ENCODE data around the gene GMPR2. TPM values are rescaled to one million over a fixed set of nuclear protein-coding genes. Genes with fewer than 3 reads are reported as not detected.

GMPR2 gene
- total and polyA plus RNA-seq, 8 donors, result 13.9 to 204 (median 43.3) TPM

GRCh38 chr14:24261256-24261968 lies 28.7 kb downstream of the GMPR2 start:
- H3K36me3 ChIP-seq, result peaks cover 4 to 48% (median 20%) of the 10 kb centered on the region in 4 donors
- H3K9me3 ChIP-seq, result no peaks in the 10 kb centered on the region
- H3K4me3 ChIP-seq, result no peak overlapping the region
- WGBS, 5 donors, result 87 to 93% (median 89%) methylated on average over 18 to 20 of the region's 20 CpGs
- intact Hi-C loops (cut with DNase I; ENCODE audit: low total_unique reads), result no loop called here
- no peak overlapping the region for H3K27ac ChIP-seq
- TF ChIP-seq CTCF (IDR thresholded peaks at IDR 0.05) (no peak), POLR2AphosphoS5 (IDR thresholded peaks at IDR 0.05) (no peak), EP300 (IDR thresholded peaks at IDR 0.05) (no peak), POLR2A (IDR thresholded peaks at IDR 0.05) (no peak)
- H3K4me1 ChIP-seq, result peaks cover 0 to 12% (median 6%) of the 10 kb centered on the region in 4 donors
- no peak for DNase-seq
- H3K27me3 ChIP-seq, result no peaks in the 10 kb centered on the region

GRCh38 chr14:24261969-24262327 lies 29.2 kb downstream of the GMPR2 start:
- H3K27me3 ChIP-seq, result no peaks in the 10 kb centered on the region
- no peaks in the 10 kb centered on the region for H3K9me3 ChIP-seq
- 89 to 92% (median 91%) methylated on average over 6 to 19 of the region's 19 CpGs for WGBS, 5 donors
- H3K36me3 ChIP-seq, result peaks cover 9 to 53% (median 25%) of the 10 kb centered on the region in 4 donors
- DNase-seq, result no peak
- H3K4me3 ChIP-seq, result no peak overlapping the region
- no peak for TF ChIP-seq POLR2A (IDR thresholded peaks at IDR 0.05)
- TF ChIP-seq EP300 (IDR thresholded peaks at IDR 0.05), result no peak
- no peak for TF ChIP-seq POLR2AphosphoS5 (IDR thresholded peaks at IDR 0.05)
- no peak for TF ChIP-seq CTCF (IDR thresholded peaks at IDR 0.05)
- peaks cover 0 to 12% (median 6%) of the 10 kb centered on the region in 4 donors for H3K4me1 ChIP-seq
- intact Hi-C loops (cut with DNase I; ENCODE audit: low total_unique reads), result no loop called here
- H3K27ac ChIP-seq, result no peak overlapping the region

GRCh38 chr14:24262821-24263733 lies 30.3 kb downstream of the GMPR2 start, which contains the start of gene TGM1:
Gene TGM1, minus strand, starts transcription at chr14:24263177. Its CDS starts 825 bp downstream, at chr14:24262352.
- peaks cover 0 to 12% (median 6%) of the 10 kb centered on the region in 4 donors for H3K4me1 ChIP-seq
- no peak within 1 kb of the TSS for H3K27ac ChIP-seq
- no peaks in the 10 kb centered on the region for H3K27me3 ChIP-seq
- H3K36me3 ChIP-seq, result peaks cover 21 to 63% (median 36%) of the 10 kb centered on the region in 4 donors
- no peak within 1 kb of the TSS for H3K4me3 ChIP-seq
- 71 to 84% (median 82%) methylated on average over 9 to 14 of the region's 14 CpGs for WGBS, 5 donors
- intact Hi-C loops (cut with DNase I; ENCODE audit: low total_unique reads), result no loop called here
- no peak for DNase-seq
- H3K9me3 ChIP-seq, result no peaks in the 10 kb centered on the region
- TF ChIP-seq EP300 (IDR thresholded peaks at IDR 0.05) (no peak), CTCF (IDR thresholded peaks at IDR 0.05) (no peak), POLR2AphosphoS5 (IDR thresholded peaks at IDR 0.05) (no peak), POLR2A (IDR thresholded peaks at IDR 0.05) (no peak)

GRCh38 chr14:24263848-24264247 lies 31.1 kb downstream of the GMPR2 start:
- H3K4me1 ChIP-seq, result peaks cover 0 to 9% (median 6%) of the 10 kb centered on the region in 4 donors
- intact Hi-C loops (cut with DNase I; ENCODE audit: low total_unique reads), result no loop called here
- H3K27me3 ChIP-seq, result no peaks in the 10 kb centered on the region
- no peak overlapping the region for H3K4me3 ChIP-seq
- H3K9me3 ChIP-seq, result no peaks in the 10 kb centered on the region
- no peak for DNase-seq
- no peak for TF ChIP-seq POLR2A (IDR thresholded peaks at IDR 0.05)
- no peak for TF ChIP-seq EP300 (IDR thresholded peaks at IDR 0.05)
- TF ChIP-seq POLR2AphosphoS5 (IDR thresholded peaks at IDR 0.05), result no peak
- no peak for TF ChIP-seq CTCF (IDR thresholded peaks at IDR 0.05)
- H3K36me3 ChIP-seq, result peaks cover 28 to 66% (median 44%) of the 10 kb centered on the region in 4 donors
- WGBS, 5 donors, result 63 to 83% (median 71%) methylated on average over 6 of the region's 6 CpGs
- H3K27ac ChIP-seq, result no peak overlapping the region

Data from stomach (tissue), 9 donors.